GM23338 (cell line): ENCODE measurements around the gene CYFIP2. TPM values are rescaled to one million over a fixed set of nuclear protein-coding genes. Genes with fewer than 3 reads are reported as not detected.

Experiments
- ATAC-seq: fragments of 200-7000 bp; cut with Tn5 transposase; 3 replicates; pipeline ENCODE4 v1.9.1; 2020
- DNase-seq: peaks from one replicate; pipeline ENCODE4 v3.0.0-alpha.2; 2015; ENCODE audit warnings: low spot score
- H2AFZ ChIP-seq: fragments of 200-600 bp; sonication (generic); 2 replicates; pipeline ENCODE4 v1.8.0; 2016; ENCODE audit warnings: antibody characterized with exemption, mild to moderate bottlenecking, moderate library complexity
- H3F3A ChIP-seq: fragments of 200-600 bp; sonication (generic); replicated peaks from 2 replicates; pipeline ENCODE4 v1.8.0; 2017; ENCODE audit warnings: antibody characterized with exemption, mixed run types, low read depth
- H3K27ac ChIP-seq: fragments of 200-600 bp; sonication (generic); 2 replicates; pipeline ENCODE4 v1.6.1; 2016; ENCODE audit warnings: low read depth
- H3K27me3 ChIP-seq: fragments of 200-600 bp; sonication (generic); 2 replicates; pipeline ENCODE4 v1.8.0; 2016; ENCODE audit warnings: mild to moderate bottlenecking, mixed run types, moderate library complexity; ENCODE audit not compliant: insufficient read depth
- H3K36me3 ChIP-seq: fragments of 200-600 bp; sonication (generic); 2 replicates; pipeline ENCODE4 v1.8.0; 2016; ENCODE audit warnings: mild to moderate bottlenecking; ENCODE audit not compliant: insufficient read depth
- H3K4me1 ChIP-seq: fragments of 200-600 bp; sonication (generic); 2 replicates; pipeline ENCODE4 v1.8.0; 2016; ENCODE audit warnings: mild to moderate bottlenecking, moderate library complexity; ENCODE audit not compliant: insufficient read depth
- H3K4me2 ChIP-seq: fragments of 200-600 bp; sonication (generic); 2 replicates; pipeline ENCODE4 v1.7.1; 2017; ENCODE audit warnings: mixed run types
- H3K4me3 ChIP-seq: fragments of 200-600 bp; sonication (generic); 2 replicates; pipeline ENCODE4 v1.6.1; 2016; ENCODE audit warnings: mixed run types
- H3K79me2 ChIP-seq: fragments of 200-600 bp; sonication (generic); replicated peaks from 2 replicates; pipeline ENCODE4 v1.8.0; 2017; ENCODE audit warnings: mild to moderate bottlenecking; ENCODE audit not compliant: insufficient read depth
- H3K9me2 ChIP-seq: fragments of 200-600 bp; sonication (generic); 2 replicates; pipeline ENCODE4 v1.8.0; 2017; ENCODE audit not compliant: insufficient read depth
- H4K20me1 ChIP-seq: fragments of 200-600 bp; sonication (generic); replicated peaks from 2 replicates; pipeline ENCODE4 v1.8.0; 2017; ENCODE audit warnings: mild to moderate bottlenecking; ENCODE audit not compliant: insufficient read depth
- H3K27ac Mint-ChIP-seq: 2 replicates; pipeline ENCODE4 v1.8.0; 2020; ENCODE audit warnings: inconsistent platforms, mild to moderate bottlenecking, moderate library complexity, mixed read lengths
- H3K27me3 Mint-ChIP-seq: 3 replicates; pipeline ENCODE4 v1.8.0; 2022; ENCODE audit warnings: low read depth, mild to moderate bottlenecking, moderate library complexity, mixed read lengths, inconsistent platforms; ENCODE audit not compliant: insufficient read depth, poor library complexity
- H3K36me3 Mint-ChIP-seq: 3 replicates; pipeline ENCODE4 v1.8.0; 2021; ENCODE audit warnings: low read depth, mild to moderate bottlenecking, inconsistent platforms, moderate library complexity, mixed read lengths
- H3K4me1 Mint-ChIP-seq: 3 replicates; pipeline ENCODE4 v1.8.0; 2020; ENCODE audit warnings: mild to moderate bottlenecking, inconsistent platforms, mixed read lengths
- H3K4me3 Mint-ChIP-seq: 3 replicates; pipeline ENCODE4 v1.8.0; 2021; ENCODE audit warnings: moderate library complexity, mild to moderate bottlenecking, inconsistent platforms, mixed read lengths
- H3K9me3 Mint-ChIP-seq: 3 replicates; pipeline ENCODE4 v1.8.0; 2020; ENCODE audit warnings: moderate library complexity, mild to moderate bottlenecking, inconsistent platforms, mixed read lengths
- CREB1 ChIP-seq: fragments of 250-450 bp; sonication (Bioruptor Pico); IDR thresholded peaks from 2 replicates; pipeline ENCODE4 v1.5.0; 2020; ENCODE audit warnings: low read depth, mild to moderate bottlenecking, moderate library complexity
- EZH2 ChIP-seq: fragments of 200-600 bp; sonication (generic); IDR thresholded peaks from one replicate; pipeline ENCODE4 v1.8.0; 2017; ENCODE audit warnings: antibody characterized with exemption, mild to moderate bottlenecking, low read depth; ENCODE audit not compliant: unreplicated experiment
- EZH2phosphoT487 ChIP-seq: fragments of 200-600 bp; sonication (generic); IDR thresholded peaks from one replicate; pipeline ENCODE4 v1.8.1; 2018; ENCODE audit warnings: antibody characterized with exemption; ENCODE audit not compliant: unreplicated experiment
- JUNB ChIP-seq: IDR thresholded peaks from one replicate; pipeline ENCODE4 v1.6.1; 2016; ENCODE audit warnings: antibody characterized with exemption; ENCODE audit not compliant: unreplicated experiment
- POLR2AphosphoS5 ChIP-seq: IDR thresholded peaks from 2 replicates; pipeline ENCODE4 v1.6.1; 2016; ENCODE audit warnings: antibody characterized with exemption, low read depth
- STAT1 ChIP-seq: IDR thresholded peaks from one replicate; pipeline ENCODE4 v1.6.1; 2016; ENCODE audit warnings: antibody characterized with exemption; ENCODE audit not compliant: unreplicated experiment
- ZNF114 ChIP-seq: fragments of 250-450 bp; sonication (Bioruptor Pico); IDR thresholded peaks from 2 replicates; pipeline ENCODE4 v1.5.0; 2020; ENCODE audit warnings: mild to moderate bottlenecking, moderate library complexity
- polyA plus RNA-seq: library from polyadenylated mRNA; unstranded; fragments of >200 nt; fragmentation: Nextera tagmentation; extraction: Ambion mirVana; gene quantifications from 2 replicates; pipeline ENCODE4 v1.2.1, GENCODE V29; 2016
- total RNA-seq: library from RNA; depleted of rRNA; stranded (reverse); fragments of >200 nt; shearing (Covaris generic); gene quantifications from 2 replicates; pipeline ENCODE4 v1.2.3, GENCODE V29; 2014
- TF ChIP-seq, protein P1 (sequence below), 2 experiments: fragments of 200-600 bp in 1 of 2; sonication (generic) in 1 of 2; conservative IDR thresholded peaks; 2 replicates each; pipeline versions ENCODE4 v1.5.1 to v1.6.1; 2016 to 2017; ENCODE audit warnings: antibody characterized with exemption in 2 of 2, low read depth in 2 of 2, mild to moderate bottlenecking in 2 of 2, moderate library complexity in 1 of 2
- TF ChIP-seq, protein P2 (sequence below): IDR thresholded peaks from 2 replicates; pipeline ENCODE4 v1.6.1; 2016; ENCODE audit warnings: antibody characterized with exemption
- TF ChIP-seq, protein P3 (sequence below): fragments of 250-450 bp; sonication (Bioruptor Pico); IDR thresholded peaks from 2 replicates; pipeline ENCODE4 v1.5.0; 2020; ENCODE audit warnings: mild to moderate bottlenecking, moderate library complexity
- TF ChIP-seq, protein P4 (sequence below): IDR thresholded peaks from one replicate; pipeline ENCODE4 v1.6.1; 2018; ENCODE audit warnings: antibody characterized with exemption; ENCODE audit not compliant: unreplicated experiment

Gene CYFIP2
- total and polyA plus RNA-seq, 2 experiments from 2014 or later, result 54.1 to 98.4 TPM

DNA sequence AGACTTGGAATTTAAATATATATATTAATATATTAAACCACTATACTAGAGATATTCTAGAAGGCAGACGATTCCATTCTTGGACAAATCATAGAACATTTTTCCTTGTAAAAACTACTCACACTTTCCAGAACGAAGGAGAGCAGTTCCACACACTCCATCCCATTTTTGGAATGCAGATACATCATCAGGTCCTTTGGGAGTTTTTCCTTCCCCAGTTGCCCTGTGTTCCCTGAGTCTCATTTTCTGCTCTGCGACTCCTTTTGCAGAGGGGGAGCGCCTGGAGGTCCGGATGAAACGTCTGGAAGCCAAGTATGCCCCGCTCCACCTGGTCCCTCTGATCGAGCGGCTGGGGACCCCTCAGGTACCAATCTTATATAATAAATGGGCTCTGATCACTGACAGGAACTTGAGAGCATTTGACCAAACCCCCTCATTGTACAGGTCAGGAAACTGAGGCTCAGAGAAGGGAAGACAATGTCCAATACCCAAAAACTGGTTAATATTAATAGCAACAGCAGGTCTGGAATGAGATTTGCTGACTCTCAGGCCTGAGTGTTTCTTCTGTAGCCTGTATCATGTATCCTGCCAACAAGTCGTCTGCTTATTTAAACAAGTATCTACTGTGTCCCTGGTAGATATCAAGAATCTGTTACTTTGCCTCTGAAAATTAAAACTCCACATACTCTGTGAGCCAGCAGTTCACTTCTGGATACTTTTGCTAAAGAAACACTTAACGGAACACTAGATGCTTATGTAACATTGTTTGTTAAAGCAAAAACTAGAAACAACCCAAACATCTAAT is 117.3 kb downstream of the CYFIP2 start:
- H3K9me2 ChIP-seq, result no peaks in the 10 kb centered on the region
- no peaks in the 10 kb centered on the region for H3K79me2 ChIP-seq
- no peak for DNase-seq
- H3K4me2 ChIP-seq, result no peak overlapping the region
- H3F3A ChIP-seq, result no peaks in the 10 kb centered on the region
- peaks cover 11% of the 10 kb centered on the region for H3K4me1 ChIP-seq
- Mint-ChIP-seq H3K36me3 (peaks cover 25% of the 10 kb centered on the region), H3K27ac (no peak overlapping the region), H3K9me3 (no peaks in the 10 kb centered on the region), H3K4me3 (no peak overlapping the region), H3K27me3 (peaks cover 3% of the 10 kb centered on the region), H3K4me1 (peaks cover 20% of the 10 kb centered on the region)
- no peaks in the 10 kb centered on the region for H4K20me1 ChIP-seq
- H3K36me3 ChIP-seq, result 0 out of 2 replicates have a peak, but pooled peaks cover 10% of the 10 kb centered on the region
- H3K27ac ChIP-seq, result no peak overlapping the region
- TF ChIP-seq EZH2phosphoT487 (no peak), ZNF114 (no peak), EZH2 (no peak), POLR2AphosphoS5 (no peak), STAT1 (no peak), JUNB (no peak), CREB1 (CRISPR knock-in tag) (no peak)
- TF ChIP-seq, protein P1, sequence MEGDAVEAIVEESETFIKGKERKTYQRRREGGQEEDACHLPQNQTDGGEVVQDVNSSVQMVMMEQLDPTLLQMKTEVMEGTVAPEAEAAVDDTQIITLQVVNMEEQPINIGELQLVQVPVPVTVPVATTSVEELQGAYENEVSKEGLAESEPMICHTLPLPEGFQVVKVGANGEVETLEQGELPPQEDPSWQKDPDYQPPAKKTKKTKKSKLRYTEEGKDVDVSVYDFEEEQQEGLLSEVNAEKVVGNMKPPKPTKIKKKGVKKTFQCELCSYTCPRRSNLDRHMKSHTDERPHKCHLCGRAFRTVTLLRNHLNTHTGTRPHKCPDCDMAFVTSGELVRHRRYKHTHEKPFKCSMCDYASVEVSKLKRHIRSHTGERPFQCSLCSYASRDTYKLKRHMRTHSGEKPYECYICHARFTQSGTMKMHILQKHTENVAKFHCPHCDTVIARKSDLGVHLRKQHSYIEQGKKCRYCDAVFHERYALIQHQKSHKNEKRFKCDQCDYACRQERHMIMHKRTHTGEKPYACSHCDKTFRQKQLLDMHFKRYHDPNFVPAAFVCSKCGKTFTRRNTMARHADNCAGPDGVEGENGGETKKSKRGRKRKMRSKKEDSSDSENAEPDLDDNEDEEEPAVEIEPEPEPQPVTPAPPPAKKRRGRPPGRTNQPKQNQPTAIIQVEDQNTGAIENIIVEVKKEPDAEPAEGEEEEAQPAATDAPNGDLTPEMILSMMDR (conservative IDR thresholded peaks at IDR 0.05; ENCODE audit: low read depth in 2 of 2), result no peak
- TF ChIP-seq, protein P2, sequence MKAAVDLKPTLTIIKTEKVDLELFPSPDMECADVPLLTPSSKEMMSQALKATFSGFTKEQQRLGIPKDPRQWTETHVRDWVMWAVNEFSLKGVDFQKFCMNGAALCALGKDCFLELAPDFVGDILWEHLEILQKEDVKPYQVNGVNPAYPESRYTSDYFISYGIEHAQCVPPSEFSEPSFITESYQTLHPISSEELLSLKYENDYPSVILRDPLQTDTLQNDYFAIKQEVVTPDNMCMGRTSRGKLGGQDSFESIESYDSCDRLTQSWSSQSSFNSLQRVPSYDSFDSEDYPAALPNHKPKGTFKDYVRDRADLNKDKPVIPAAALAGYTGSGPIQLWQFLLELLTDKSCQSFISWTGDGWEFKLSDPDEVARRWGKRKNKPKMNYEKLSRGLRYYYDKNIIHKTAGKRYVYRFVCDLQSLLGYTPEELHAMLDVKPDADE, result no peak
- TF ChIP-seq, protein P3, sequence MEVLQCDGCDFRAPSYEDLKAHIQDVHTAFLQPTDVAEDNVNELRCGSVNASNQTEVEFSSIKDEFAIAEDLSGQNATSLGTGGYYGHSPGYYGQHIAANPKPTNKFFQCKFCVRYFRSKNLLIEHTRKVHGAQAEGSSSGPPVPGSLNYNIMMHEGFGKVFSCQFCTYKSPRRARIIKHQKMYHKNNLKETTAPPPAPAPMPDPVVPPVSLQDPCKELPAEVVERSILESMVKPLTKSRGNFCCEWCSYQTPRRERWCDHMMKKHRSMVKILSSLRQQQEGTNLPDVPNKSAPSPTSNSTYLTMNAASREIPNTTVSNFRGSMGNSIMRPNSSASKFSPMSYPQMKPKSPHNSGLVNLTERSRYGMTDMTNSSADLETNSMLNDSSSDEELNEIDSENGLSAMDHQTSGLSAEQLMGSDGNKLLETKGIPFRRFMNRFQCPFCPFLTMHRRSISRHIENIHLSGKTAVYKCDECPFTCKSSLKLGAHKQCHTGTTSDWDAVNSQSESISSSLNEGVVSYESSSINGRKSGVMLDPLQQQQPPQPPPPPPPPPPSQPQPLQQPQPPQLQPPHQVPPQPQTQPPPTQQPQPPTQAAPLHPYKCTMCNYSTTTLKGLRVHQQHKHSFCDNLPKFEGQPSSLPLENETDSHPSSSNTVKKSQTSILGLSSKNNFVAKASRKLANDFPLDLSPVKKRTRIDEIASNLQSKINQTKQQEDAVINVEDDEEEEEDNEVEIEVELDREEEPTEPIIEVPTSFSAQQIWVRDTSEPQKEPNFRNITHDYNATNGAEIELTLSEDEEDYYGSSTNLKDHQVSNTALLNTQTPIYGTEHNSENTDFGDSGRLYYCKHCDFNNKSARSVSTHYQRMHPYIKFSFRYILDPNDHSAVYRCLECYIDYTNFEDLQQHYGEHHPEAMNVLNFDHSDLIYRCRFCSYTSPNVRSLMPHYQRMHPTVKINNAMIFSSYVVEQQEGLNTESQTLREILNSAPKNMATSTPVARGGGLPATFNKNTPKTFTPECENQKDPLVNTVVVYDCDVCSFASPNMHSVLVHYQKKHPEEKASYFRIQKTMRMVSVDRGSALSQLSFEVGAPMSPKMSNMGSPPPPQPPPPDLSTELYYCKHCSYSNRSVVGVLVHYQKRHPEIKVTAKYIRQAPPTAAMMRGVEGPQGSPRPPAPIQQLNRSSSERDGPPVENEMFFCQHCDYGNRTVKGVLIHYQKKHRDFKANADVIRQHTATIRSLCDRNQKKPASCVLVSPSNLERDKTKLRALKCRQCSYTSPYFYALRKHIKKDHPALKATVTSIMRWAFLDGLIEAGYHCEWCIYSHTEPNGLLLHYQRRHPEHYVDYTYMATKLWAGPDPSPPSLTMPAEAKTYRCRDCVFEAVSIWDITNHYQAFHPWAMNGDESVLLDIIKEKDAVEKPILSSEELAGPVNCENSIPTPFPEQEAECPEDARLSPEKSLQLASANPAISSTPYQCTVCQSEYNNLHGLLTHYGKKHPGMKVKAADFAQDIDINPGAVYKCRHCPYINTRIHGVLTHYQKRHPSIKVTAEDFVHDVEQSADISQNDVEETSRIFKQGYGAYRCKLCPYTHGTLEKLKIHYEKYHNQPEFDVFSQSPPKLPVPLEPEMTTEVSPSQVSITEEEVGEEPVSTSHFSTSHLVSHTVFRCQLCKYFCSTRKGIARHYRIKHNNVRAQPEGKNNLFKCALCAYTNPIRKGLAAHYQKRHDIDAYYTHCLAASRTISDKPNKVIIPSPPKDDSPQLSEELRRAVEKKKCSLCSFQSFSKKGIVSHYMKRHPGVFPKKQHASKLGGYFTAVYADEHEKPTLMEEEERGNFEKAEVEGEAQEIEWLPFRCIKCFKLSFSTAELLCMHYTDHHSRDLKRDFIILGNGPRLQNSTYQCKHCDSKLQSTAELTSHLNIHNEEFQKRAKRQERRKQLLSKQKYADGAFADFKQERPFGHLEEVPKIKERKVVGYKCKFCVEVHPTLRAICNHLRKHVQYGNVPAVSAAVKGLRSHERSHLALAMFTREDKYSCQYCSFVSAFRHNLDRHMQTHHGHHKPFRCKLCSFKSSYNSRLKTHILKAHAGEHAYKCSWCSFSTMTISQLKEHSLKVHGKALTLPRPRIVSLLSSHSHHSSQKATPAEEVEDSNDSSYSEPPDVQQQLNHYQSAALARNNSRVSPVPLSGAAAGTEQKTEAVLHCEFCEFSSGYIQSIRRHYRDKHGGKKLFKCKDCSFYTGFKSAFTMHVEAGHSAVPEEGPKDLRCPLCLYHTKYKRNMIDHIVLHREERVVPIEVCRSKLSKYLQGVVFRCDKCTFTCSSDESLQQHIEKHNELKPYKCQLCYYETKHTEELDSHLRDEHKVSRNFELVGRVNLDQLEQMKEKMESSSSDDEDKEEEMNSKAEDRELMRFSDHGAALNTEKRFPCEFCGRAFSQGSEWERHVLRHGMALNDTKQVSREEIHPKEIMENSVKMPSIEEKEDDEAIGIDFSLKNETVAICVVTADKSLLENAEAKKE, result no peak
- TF ChIP-seq, protein P4, sequence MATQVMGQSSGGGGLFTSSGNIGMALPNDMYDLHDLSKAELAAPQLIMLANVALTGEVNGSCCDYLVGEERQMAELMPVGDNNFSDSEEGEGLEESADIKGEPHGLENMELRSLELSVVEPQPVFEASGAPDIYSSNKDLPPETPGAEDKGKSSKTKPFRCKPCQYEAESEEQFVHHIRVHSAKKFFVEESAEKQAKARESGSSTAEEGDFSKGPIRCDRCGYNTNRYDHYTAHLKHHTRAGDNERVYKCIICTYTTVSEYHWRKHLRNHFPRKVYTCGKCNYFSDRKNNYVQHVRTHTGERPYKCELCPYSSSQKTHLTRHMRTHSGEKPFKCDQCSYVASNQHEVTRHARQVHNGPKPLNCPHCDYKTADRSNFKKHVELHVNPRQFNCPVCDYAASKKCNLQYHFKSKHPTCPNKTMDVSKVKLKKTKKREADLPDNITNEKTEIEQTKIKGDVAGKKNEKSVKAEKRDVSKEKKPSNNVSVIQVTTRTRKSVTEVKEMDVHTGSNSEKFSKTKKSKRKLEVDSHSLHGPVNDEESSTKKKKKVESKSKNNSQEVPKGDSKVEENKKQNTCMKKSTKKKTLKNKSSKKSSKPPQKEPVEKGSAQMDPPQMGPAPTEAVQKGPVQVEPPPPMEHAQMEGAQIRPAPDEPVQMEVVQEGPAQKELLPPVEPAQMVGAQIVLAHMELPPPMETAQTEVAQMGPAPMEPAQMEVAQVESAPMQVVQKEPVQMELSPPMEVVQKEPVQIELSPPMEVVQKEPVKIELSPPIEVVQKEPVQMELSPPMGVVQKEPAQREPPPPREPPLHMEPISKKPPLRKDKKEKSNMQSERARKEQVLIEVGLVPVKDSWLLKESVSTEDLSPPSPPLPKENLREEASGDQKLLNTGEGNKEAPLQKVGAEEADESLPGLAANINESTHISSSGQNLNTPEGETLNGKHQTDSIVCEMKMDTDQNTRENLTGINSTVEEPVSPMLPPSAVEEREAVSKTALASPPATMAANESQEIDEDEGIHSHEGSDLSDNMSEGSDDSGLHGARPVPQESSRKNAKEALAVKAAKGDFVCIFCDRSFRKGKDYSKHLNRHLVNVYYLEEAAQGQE, result no peak
- no peak overlapping the region for H3K4me3 ChIP-seq
- no peak for ATAC-seq
- no peak overlapping the region for H2AFZ ChIP-seq
- no peaks in the 10 kb centered on the region for H3K27me3 ChIP-seq
